NT2/D1 (cell line): ENCODE measurements around the gene AXIN1.

ENCODE experiments used
- DNase-seq: peaks from one replicate; pipeline ENCODE4 v3.0.0-alpha.2; 2011; ENCODE audit warnings: low read depth, low spot score
- H3K27me3 ChIP-seq: 2 replicates; pipeline ENCODE4 v1.6.0; 2011; ENCODE audit warnings: mild to moderate bottlenecking; ENCODE audit not compliant: insufficient read length, insufficient read depth
- H3K36me3 ChIP-seq: 2 replicates; pipeline ENCODE4 v1.6.1; 2011; ENCODE audit warnings: mild to moderate bottlenecking, low read length, mixed read lengths; ENCODE audit not compliant: insufficient read depth, insufficient read length
- H3K4me1 ChIP-seq: 2 replicates; pipeline ENCODE4 v1.5.1; 2011; ENCODE audit not compliant: insufficient read depth, insufficient read length
- H3K4me3 ChIP-seq: 2 replicates; pipeline ENCODE4 v1.5.1; 2011; ENCODE audit warnings: low read depth; ENCODE audit not compliant: insufficient read length
- H3K9ac ChIP-seq: 2 replicates; pipeline ENCODE4 v1.6.0; 2011; ENCODE audit warnings: low read depth; ENCODE audit not compliant: insufficient read length
- H3K9me3 ChIP-seq: 2 replicates; pipeline ENCODE4 v1.5.1; 2011; ENCODE audit warnings: mild to moderate bottlenecking, low read length; ENCODE audit not compliant: insufficient read depth
- SUZ12 ChIP-seq: IDR thresholded peaks from 2 replicates; pipeline ENCODE4 v1.6.1; 2011; ENCODE audit not compliant: insufficient read length, insufficient read depth; ENCODE audit errors: extremely low read depth
- YY1 ChIP-seq: IDR thresholded peaks from 2 replicates; pipeline ENCODE4 v1.6.1; 2011; ENCODE audit not compliant: insufficient read length, insufficient read depth
- ZNF274 ChIP-seq: IDR thresholded peaks from 2 replicates; pipeline ENCODE4 v1.6.1; 2011; ENCODE audit warnings: mild to moderate bottlenecking, low read depth, low read length

AXIN1 gene

GRCh38 chr16:281660-282255 is 70.8 kb downstream of the AXIN1 start:
- no peak overlapping the region for H3K4me3 ChIP-seq
- DNase-seq, result no peak
- H3K9ac ChIP-seq, result peak overlapping the region; percentile 32
- no peaks in the 10 kb centered on the region for H3K9me3 ChIP-seq
- peaks cover 34% of the 10 kb centered on the region for H3K27me3 ChIP-seq
- peaks cover 2% of the 10 kb centered on the region for H3K4me1 ChIP-seq
- peaks cover 13% of the 10 kb centered on the region for H3K36me3 ChIP-seq
- TF ChIP-seq YY1, result no peak
- TF ChIP-seq SUZ12, result no peak

GRCh38 chr16:280991-281659 is 71.4 kb downstream of the AXIN1 start:
- TF ChIP-seq SUZ12 (no peak), YY1 (no peak), ZNF274 (no peak)
- DNase-seq, result no peak
- Histone ChIP-seq H3K27me3 (peaks cover 41% of the 10 kb centered on the region), H3K4me1 (peaks cover 2% of the 10 kb centered on the region), H3K36me3 (peaks cover 8% of the 10 kb centered on the region), H3K9ac (peak overlapping the region; percentile 70), H3K4me3 (peak overlapping the region; percentile 54), H3K9me3 (no peaks in the 10 kb centered on the region)

- no peak for DNase-seq
- Histone ChIP-seq H3K36me3 (peaks cover 8% of the 10 kb centered on the region), H3K4me3 (peak within 1 kb of the TSS; percentile 54), H3K9me3 (no peaks in the 10 kb centered on the region), H3K27me3 (peaks cover 43% of the 10 kb centered on the region), H3K4me1 (peaks cover 2% of the 10 kb centered on the region), H3K9ac (peak within 1 kb of the TSS; percentile 70)
- no peak for TF ChIP-seq SUZ12
- no peak for TF ChIP-seq YY1
- TF ChIP-seq ZNF274, result no peak
Observed at GRCh38 chr16:280552-280951, 72.0 kb downstream of the AXIN1 start, which contains the start of gene ARHGDIG. ARHGDIG (plus strand) TSS chr16:280591; CDS start chr16:280681, 90 bp downstream.

GRCh38 chr16:280005-280460 is 72.5 kb downstream of the AXIN1 start:
- DNase-seq, result no peak
- TF ChIP-seq YY1 (no peak), ZNF274 (no peak), SUZ12 (no peak)
- H3K4me3 ChIP-seq, result peak overlapping the region; percentile 21
- peaks cover 6% of the 10 kb centered on the region for H3K36me3 ChIP-seq
- peaks cover 5% of the 10 kb centered on the region for H3K4me1 ChIP-seq
- no peaks in the 10 kb centered on the region for H3K9me3 ChIP-seq
- peaks cover 47% of the 10 kb centered on the region for H3K27me3 ChIP-seq
- H3K9ac ChIP-seq, result no peak overlapping the region

- peaks cover 52% of the 10 kb centered on the region for H3K27me3 ChIP-seq
- no peaks in the 10 kb centered on the region for H3K9me3 ChIP-seq
- no peak overlapping the region for H3K9ac ChIP-seq
- H3K4me3 ChIP-seq, result no peak overlapping the region
- peaks cover under 1% of the 10 kb centered on the region for H3K36me3 ChIP-seq
- no peak for DNase-seq
- TF ChIP-seq YY1, result no peak
- no peak for TF ChIP-seq ZNF274
- TF ChIP-seq SUZ12, result no peak
- peaks cover 5% of the 10 kb centered on the region for H3K4me1 ChIP-seq
Observed at GRCh38 chr16:279531-279930, 73.0 kb downstream of the AXIN1 start.

- Histone ChIP-seq H3K36me3 (no peaks in the 10 kb centered on the region), H3K4me3 (no peak overlapping the region), H3K27me3 (peaks cover 58% of the 10 kb centered on the region), H3K9me3 (no peaks in the 10 kb centered on the region), H3K9ac (no peak overlapping the region), H3K4me1 (peaks cover 5% of the 10 kb centered on the region)
- no peak for TF ChIP-seq YY1
- TF ChIP-seq SUZ12, result no peak
- no peak for TF ChIP-seq ZNF274
- DNase-seq, result no peak
Observed at GRCh38 chr16:278863-279366, 73.6 kb downstream of the AXIN1 start.

GRCh38 chr16:276426-277077 is 76.0 kb downstream of the AXIN1 start:
- H3K9me3 ChIP-seq, result no peaks in the 10 kb centered on the region
- no peak for TF ChIP-seq ZNF274
- TF ChIP-seq SUZ12, result no peak
- TF ChIP-seq YY1, result no peak
- peaks cover 8% of the 10 kb centered on the region for H3K4me1 ChIP-seq
- peaks cover 53% of the 10 kb centered on the region for H3K27me3 ChIP-seq
- DNase-seq, result no peak
- no peak overlapping the region for H3K4me3 ChIP-seq
- H3K9ac ChIP-seq, result no peak overlapping the region
- H3K36me3 ChIP-seq, result no peaks in the 10 kb centered on the region
